ENCODE measurements around the gene SUPT4H1. TPM values are rescaled to one million over a fixed set of nuclear protein-coding genes. Genes with fewer than 3 reads are reported as not detected.

The SUPT4H1 gene
- total and polyA plus RNA-seq, 2 donors (not counting 1 experiment from before 2014, with no cell fraction given): 30.2 to 60.1 TPM

DNA sequence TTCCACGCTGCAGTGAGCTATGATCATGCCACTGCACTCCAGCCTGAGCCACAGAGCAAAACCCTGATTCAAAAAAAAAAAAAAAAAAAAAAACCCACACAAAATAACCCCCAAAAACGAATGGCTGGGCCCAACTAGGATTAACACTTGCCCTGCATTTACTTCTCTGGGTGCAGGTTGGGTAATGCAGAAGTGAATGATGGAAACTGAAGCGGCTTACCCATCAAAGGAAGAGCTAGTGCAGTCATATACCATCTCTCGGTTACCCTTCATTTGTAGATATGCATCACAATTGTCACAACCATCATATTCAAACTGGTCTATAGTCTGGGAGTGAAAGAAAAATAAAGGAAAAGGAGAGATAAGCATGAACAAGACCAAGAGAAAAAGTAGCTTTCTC, 819 bp downstream of the SUPT4H1 start:
- DNase-seq: no peak
- Histone ChIP-seq H2AFZ (ENCODE audit: insufficient read depth, low read depth, low read length, poor library complexity, severe bottlenecking) (no peak overlapping the region), H3K9me3 (ENCODE audit: control extremely low read depth in 1 of 3, control insufficient read depth in 2 of 3, insufficient read depth in 1 of 3, low read length in 2 of 3) (no peaks in the 10 kb centered on the region), H3K27me3 (replicated peaks in 1 of 4; ENCODE audit: control extremely low read depth in 1 of 4, control insufficient read depth in 3 of 4, insufficient read depth in 4 of 4, low read length in 3 of 4) (no peaks in the 10 kb centered on the region), H3K4me2 (replicated peaks; ENCODE audit: low read depth, low read length, poor library complexity, severe bottlenecking) (peak overlapping the region; percentile 93), H3K79me2 (ENCODE audit: control insufficient read depth, insufficient read depth, low read length) (peaks cover 64% of the 10 kb centered on the region), H3K9ac (ENCODE audit: low read length) (peak overlapping the region; percentile 94), H3K4me3 (ENCODE audit: control extremely low read depth in 1 of 5, extremely low read depth in 1 of 5, insufficient read depth in 1 of 5, low read depth in 2 of 5, low read length in 4 of 5) (peak overlapping the region; percentile 79 to 99 (median 91)), H3K27ac (ENCODE audit: low read length in 2 of 2) (peak overlapping the region in 1 of 2 donors; percentile 95), H3K4me1 (ENCODE audit: control insufficient read depth in 2 of 2, insufficient read depth in 2 of 2, low read length in 2 of 2) (peaks cover 23 to 31% of the 10 kb centered on the region in 2 donors), H3K36me3 (replicated peaks in 1 of 2; ENCODE audit: control extremely low read depth in 1 of 2, control insufficient read depth in 1 of 2, extremely low read depth in 1 of 2, insufficient read depth in 2 of 2, low read length in 1 of 2) (peaks cover 9 to 37% of the 10 kb centered on the region in 2 experiments), H4K20me1 (ENCODE audit: control insufficient read depth, insufficient read depth, low read length, poor library complexity, severe bottlenecking) (peaks cover 43% of the 10 kb centered on the region)
- Mint-ChIP-seq H3K9me3 (ENCODE audit: insufficient read depth) (no peaks in the 10 kb centered on the region), H3K27me3 (no peaks in the 10 kb centered on the region), H3K4me1 (peaks cover 54% of the 10 kb centered on the region), H3K4me3 (peak overlapping the region; percentile 100), H3K27ac (peak overlapping the region; percentile 99)
- CTCF ChIA-PET: interaction anchor here (1.6 to 9.4 kb wide), 8 partner anchors 8 to 137 kb away, joined by 5 to 111 read pairs (median 24); partner anchors contain the start of genes HSF5, RNF43 and TSPOAP1
- no peak for ATAC-seq (ENCODE audit: low read depth)
- intact Hi-C loops (cut with micrococcal nuclease): no loop called here
- POLR2A ChIA-PET: interaction anchor here (1.5 to 8.4 kb wide), 6 partner anchors 8 to 34 kb away, joined by 6 to 193 read pairs (median 22); partner anchors contain the start of gene TSPOAP1
- no CpG with 5 or more reads among the region's 4 CpGs for WGBS (ENCODE audit: insufficient coverage)
- no peak for TF ChIP-seq EZH2 (IDR thresholded peaks at IDR 0.05; ENCODE audit: borderline replicate concordance, insufficient read depth, low read depth, low read length, poor library complexity, severe bottlenecking)

GRCh38 chr17:58348038-58348437, 4.0 kb downstream of the SUPT4H1 start:
- H3K4me1 ChIP-seq (ENCODE audit: control insufficient read depth in 2 of 2, insufficient read depth in 2 of 2, low read length in 2 of 2): peaks cover 45 to 51% of the 10 kb centered on the region in 2 donors
- Mint-ChIP-seq H3K4me1 (peaks cover 75% of the 10 kb centered on the region), H3K4me3 (no peak overlapping the region), H3K27ac (peak overlapping the region; percentile 81), H3K27me3 (no peaks in the 10 kb centered on the region), H3K9me3 (ENCODE audit: insufficient read depth) (no peaks in the 10 kb centered on the region)
- ATAC-seq (ENCODE audit: low read depth): no peak
- H4K20me1 ChIP-seq (ENCODE audit: control insufficient read depth, insufficient read depth, low read length, poor library complexity, severe bottlenecking): peaks cover 47% of the 10 kb centered on the region
- H2AFZ ChIP-seq (ENCODE audit: insufficient read depth, low read depth, low read length, poor library complexity, severe bottlenecking): no peak overlapping the region
- ChIA-PET CTCF (interaction anchor here (1.0 to 13.7 kb wide), 5 partner anchors 11 to 70 kb away, joined by 4 to 587 read pairs (median 12); partner anchors contain the start of genes RNF43 and TSPOAP1), POLR2A (interaction anchor here (0.6 to 13.3 kb wide), 2 partner anchors 18 to 137 kb away, joined by 4 to 663 read pairs; partner anchors contain the start of gene TSPOAP1)
- H3K36me3 ChIP-seq (replicated peaks in 1 of 2; ENCODE audit: control extremely low read depth in 1 of 2, control insufficient read depth in 1 of 2, extremely low read depth in 1 of 2, insufficient read depth in 2 of 2, low read length in 1 of 2): peaks cover 9 to 51% of the 10 kb centered on the region in 2 experiments
- peaks cover 84% of the 10 kb centered on the region for H3K79me2 ChIP-seq (ENCODE audit: control insufficient read depth, insufficient read depth, low read length)
- no peak for DNase-seq
- H3K4me2 ChIP-seq (replicated peaks; ENCODE audit: low read depth, low read length, poor library complexity, severe bottlenecking): no peak overlapping the region
- H3K4me3 ChIP-seq (ENCODE audit: control extremely low read depth in 1 of 5, extremely low read depth in 1 of 5, insufficient read depth in 1 of 5, low read depth in 2 of 5, low read length in 4 of 5): no peak overlapping the region
- intact Hi-C loops (cut with micrococcal nuclease): no loop called here
- H3K9me3 ChIP-seq (ENCODE audit: control extremely low read depth in 1 of 3, control insufficient read depth in 2 of 3, insufficient read depth in 1 of 3, low read length in 2 of 3): no peaks in the 10 kb centered on the region
- no peak overlapping the region for H3K9ac ChIP-seq (ENCODE audit: low read length)
- H3K27me3 ChIP-seq (replicated peaks in 1 of 4; ENCODE audit: control extremely low read depth in 1 of 4, control insufficient read depth in 3 of 4, insufficient read depth in 4 of 4, low read length in 3 of 4): no peaks in the 10 kb centered on the region
- TF ChIP-seq CTCF (IDR thresholded peaks at IDR 0.05): no peak
- H3K27ac ChIP-seq (ENCODE audit: low read length in 2 of 2): peak overlapping the region in 1 of 2 donors; percentile 99
- no CpG with 5 or more reads among the region's 1 CpG for WGBS (ENCODE audit: insufficient coverage)
